Measurements from ENCODE around the gene SGCD. TPM values are rescaled to one million over a fixed set of nuclear protein-coding genes. Genes with fewer than 3 reads are reported as not detected.

Gene SGCD
- total RNA-seq, 3 donors from 2014 or later = 0.03 TPM; not detected in 2

DNA sequence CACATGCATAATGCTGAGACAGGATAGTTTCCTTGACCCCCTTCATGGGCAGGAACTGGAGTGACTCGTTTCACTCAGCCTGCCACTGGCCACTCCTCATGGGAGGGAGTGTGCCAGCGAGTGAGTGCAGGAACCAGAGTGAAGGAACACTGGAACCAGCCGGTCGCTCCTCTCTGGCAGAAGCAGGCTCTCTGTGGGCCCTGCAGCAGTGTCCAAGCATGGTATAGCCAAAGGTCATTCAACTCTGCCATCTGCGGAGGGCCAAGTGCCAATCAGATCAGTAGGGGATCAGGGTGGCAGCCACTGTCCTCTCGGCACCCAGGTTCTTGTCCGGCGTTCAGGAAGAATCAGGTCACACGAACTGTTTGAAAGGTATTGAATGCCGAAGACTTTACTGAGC is 353.9 kb downstream of the SGCD start:
- Mint-ChIP-seq H3K9me3 (no peaks in the 10 kb centered on the region), H3K27me3 (ENCODE audit: low read depth) (peaks cover 7% of the 10 kb centered on the region)
- DNase-seq = no peak

DNA sequence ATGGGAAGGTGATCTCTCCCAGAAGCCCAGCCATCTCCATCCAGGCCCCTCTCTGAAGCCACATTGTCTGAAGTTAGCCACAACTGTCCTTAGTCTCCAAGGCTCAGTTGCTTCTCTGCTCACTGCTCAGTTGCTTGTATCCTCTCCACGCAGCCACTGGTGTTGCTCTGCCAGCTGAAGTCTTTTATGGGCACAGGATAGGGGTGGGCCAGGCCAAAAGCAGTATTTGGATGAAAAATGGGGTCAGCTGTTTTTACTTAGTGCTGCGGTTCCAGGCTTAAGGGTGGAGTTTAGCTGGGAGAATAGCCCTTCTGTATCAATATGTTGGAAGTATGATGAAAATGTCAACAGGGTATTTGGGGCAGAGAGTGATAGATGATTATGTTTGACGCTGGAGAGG is 354.3 kb downstream of the SGCD start:
- peaks cover 7% of the 10 kb centered on the region for H3K27me3 Mint-ChIP-seq (ENCODE audit: low read depth)
- H3K4me1 Mint-ChIP-seq (ENCODE audit: low read depth) = peaks cover 2% of the 10 kb centered on the region

More for the DNA sequence above, 353.9 kb downstream of the SGCD start:
- Mint-ChIP-seq H3K4me1 (ENCODE audit: low read depth) (peaks cover 2% of the 10 kb centered on the region), H3K4me3 (no peak overlapping the region), H3K36me3 (ENCODE audit: insufficient read depth) (no peaks in the 10 kb centered on the region)
- ATAC-seq = no peak

DNA sequence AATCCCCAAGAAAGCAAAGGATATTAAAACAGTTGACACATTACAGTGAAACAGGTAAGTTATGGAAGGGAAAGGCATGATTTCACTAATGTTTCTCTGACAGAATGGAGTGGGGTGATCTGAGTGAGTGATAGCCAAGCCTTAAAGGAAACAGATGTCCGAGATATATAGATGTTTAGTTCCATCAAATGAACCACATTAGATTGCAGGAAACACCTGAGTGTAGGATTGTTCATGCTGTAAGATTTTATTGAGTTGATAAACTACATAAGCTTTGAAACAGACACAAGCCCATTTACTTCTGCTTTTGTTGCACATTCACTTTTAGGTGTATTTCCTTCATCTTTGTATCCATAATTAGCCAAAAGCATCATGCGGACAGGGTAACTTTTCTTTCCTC is 356.0 kb downstream of the SGCD start:
- no peaks in the 10 kb centered on the region for H3K36me3 Mint-ChIP-seq (ENCODE audit: insufficient read depth)
- no peak overlapping the region for H3K4me3 Mint-ChIP-seq
- no peak for ATAC-seq
- peaks cover 2% of the 10 kb centered on the region for H3K4me1 Mint-ChIP-seq (ENCODE audit: low read depth)
- H3K9me3 Mint-ChIP-seq = no peaks in the 10 kb centered on the region
- peaks cover 15% of the 10 kb centered on the region for H3K27me3 Mint-ChIP-seq (ENCODE audit: low read depth)
- DNase-seq = no peak

More for the DNA sequence above, 354.3 kb downstream of the SGCD start:
- no peaks in the 10 kb centered on the region for H3K9me3 Mint-ChIP-seq
- H3K4me3 Mint-ChIP-seq = no peak overlapping the region
- no peak for DNase-seq
- H3K36me3 Mint-ChIP-seq (ENCODE audit: insufficient read depth) = no peaks in the 10 kb centered on the region
- ATAC-seq = no peak

DNA sequence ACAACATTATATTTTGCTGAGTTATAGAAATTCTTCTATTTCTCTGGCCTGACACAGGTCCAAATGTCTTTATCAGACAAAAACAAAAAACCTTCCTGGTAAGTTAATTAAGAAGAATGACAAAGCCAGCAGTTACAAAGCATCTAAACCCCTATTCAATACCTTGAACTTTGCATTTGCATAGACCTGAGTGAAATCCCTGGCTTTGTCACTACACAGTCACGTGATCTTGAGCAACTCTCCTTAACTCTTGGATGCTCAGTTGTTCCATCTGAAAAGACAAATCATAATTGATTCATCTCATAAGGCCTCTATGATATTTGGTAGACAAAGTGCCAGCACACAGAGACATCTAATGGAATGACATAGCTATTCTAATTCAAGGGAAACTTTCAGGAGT is 356.5 kb downstream of the SGCD start:
- peaks cover 20% of the 10 kb centered on the region for H3K27me3 Mint-ChIP-seq (ENCODE audit: low read depth)
- peaks cover 2% of the 10 kb centered on the region for H3K4me1 Mint-ChIP-seq (ENCODE audit: low read depth)
- H3K36me3 Mint-ChIP-seq (ENCODE audit: insufficient read depth) = no peaks in the 10 kb centered on the region
- no peak for ATAC-seq
- no peak for DNase-seq
- H3K9me3 Mint-ChIP-seq = no peaks in the 10 kb centered on the region
- H3K4me3 Mint-ChIP-seq = no peak overlapping the region

DNA sequence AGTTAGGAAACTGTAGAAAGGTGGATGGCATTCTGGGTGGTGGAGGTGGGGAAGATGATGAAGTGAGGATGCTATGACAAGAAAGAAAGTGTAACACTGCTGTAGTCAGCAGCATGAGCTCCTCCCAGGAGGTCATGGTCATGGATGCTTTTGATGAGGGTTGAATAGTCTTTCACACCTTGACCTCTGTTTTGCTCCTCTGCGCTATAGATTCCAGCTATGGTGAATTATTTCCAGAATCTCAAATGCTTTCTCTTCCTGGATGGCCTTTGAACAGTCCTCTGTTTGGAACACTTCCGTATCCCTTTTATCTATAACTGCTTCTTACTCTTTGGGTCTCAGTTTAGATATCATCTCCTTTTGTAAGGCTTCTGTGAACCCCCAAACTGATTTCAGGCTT is 357.3 kb downstream of the SGCD start:
- no peak for ATAC-seq
- Mint-ChIP-seq H3K36me3 (ENCODE audit: insufficient read depth) (no peaks in the 10 kb centered on the region), H3K27me3 (ENCODE audit: low read depth) (peaks cover 23% of the 10 kb centered on the region), H3K9me3 (no peaks in the 10 kb centered on the region), H3K4me1 (ENCODE audit: low read depth) (peaks cover 2% of the 10 kb centered on the region), H3K4me3 (no peak overlapping the region)
- DNase-seq = no peak

DNA sequence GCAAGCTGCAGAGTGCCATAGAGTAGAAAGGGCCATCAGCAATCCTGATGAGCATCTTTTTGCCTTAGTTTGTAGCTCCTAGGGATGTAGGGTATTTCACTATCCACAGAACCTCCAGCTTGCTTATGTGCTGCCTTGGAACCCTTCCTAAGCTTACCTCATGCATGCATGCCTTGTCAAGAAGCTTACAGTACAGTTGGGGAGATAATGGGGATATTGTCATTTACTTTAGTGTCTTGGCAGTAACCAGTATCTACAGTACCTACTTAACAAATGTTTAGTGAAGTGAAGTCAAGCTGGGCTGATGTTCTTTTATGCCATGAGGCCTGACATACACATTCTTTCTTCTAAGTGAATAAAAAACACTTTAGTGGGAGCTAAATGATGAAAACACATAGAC is 358.5 kb downstream of the SGCD start:
- Mint-ChIP-seq H3K4me3 (no peak overlapping the region), H3K36me3 (ENCODE audit: insufficient read depth) (no peaks in the 10 kb centered on the region), H3K9me3 (no peaks in the 10 kb centered on the region), H3K27me3 (ENCODE audit: low read depth) (peaks cover 31% of the 10 kb centered on the region), H3K4me1 (ENCODE audit: low read depth) (peaks cover 2% of the 10 kb centered on the region)
- DNase-seq (no peak), ATAC-seq (no peak)

DNA sequence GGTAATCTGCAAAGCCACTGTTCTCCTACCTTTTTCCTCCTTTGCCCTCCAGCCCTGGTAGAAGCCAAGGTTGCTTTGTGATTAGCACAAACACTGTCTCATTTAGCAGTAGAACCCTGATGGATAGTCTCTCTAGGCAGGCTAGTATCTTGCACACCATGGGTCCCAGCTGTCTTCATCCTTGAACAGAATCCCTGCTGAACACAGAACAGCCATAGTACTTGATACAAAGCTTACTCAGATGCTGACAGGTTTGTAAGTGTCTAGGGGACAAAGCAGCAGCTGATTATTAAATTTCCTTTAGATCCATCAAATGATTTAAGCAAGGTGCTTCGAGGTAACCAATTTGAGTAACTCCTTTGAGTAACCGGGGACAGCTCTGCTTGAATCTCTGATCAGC is 359.4 kb downstream of the SGCD start:
- no peak for ATAC-seq
- H3K9me3 Mint-ChIP-seq = no peaks in the 10 kb centered on the region

DNA sequence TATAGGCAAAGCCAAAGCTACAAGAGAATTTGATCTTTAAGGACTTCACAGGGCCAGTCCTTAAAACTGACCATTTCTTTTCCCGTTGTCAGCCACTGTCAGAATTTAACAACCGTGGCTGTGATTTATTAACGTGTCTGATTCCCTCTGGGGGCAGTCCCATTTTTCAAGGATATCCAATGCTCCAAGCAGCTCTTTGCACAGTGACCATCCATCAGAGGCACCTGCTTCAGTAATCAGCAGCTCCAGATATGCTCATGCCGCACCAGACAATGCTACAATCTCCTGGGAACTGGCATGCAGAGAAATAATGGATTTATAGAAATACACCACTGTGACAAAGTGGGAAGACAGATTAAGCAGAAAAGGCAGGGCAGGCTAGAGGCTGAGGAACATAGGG is 359.8 kb downstream of the SGCD start:
- Mint-ChIP-seq H3K36me3 (ENCODE audit: insufficient read depth) (no peaks in the 10 kb centered on the region), H3K9me3 (no peaks in the 10 kb centered on the region), H3K27me3 (ENCODE audit: low read depth) (peaks cover 33% of the 10 kb centered on the region), H3K4me1 (ENCODE audit: low read depth) (peaks cover 2% of the 10 kb centered on the region), H3K4me3 (no peak overlapping the region)
- ATAC-seq (no peak), DNase-seq (no peak)

More for the DNA sequence above, 359.4 kb downstream of the SGCD start:
- Mint-ChIP-seq H3K36me3 (ENCODE audit: insufficient read depth) (no peaks in the 10 kb centered on the region), H3K4me1 (ENCODE audit: low read depth) (peaks cover 2% of the 10 kb centered on the region), H3K4me3 (no peak overlapping the region), H3K27me3 (ENCODE audit: low read depth) (peaks cover 33% of the 10 kb centered on the region)
- DNase-seq = no peak

DNA sequence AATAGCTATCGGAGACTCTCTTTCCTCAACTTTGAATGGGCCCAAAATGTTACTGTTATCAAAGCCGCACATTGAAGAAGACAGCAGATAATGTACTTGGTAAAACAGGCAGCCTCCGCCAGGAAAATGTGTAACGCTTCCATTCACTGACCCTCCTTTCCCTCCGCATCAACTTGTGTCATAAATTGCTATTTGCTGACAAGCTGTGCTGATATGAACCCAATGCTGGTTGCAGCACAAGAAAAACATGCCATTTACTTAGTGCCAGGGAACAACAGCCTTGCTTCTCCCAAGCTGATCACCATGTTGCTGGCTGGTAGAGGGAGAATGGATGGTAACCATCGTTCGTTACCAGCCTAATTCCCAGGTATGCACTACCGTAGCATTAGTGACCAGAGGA is 360.6 kb downstream of the SGCD start:
- Mint-ChIP-seq H3K9me3 (no peaks in the 10 kb centered on the region), H3K27me3 (ENCODE audit: low read depth) (peaks cover 30% of the 10 kb centered on the region)

DNA sequence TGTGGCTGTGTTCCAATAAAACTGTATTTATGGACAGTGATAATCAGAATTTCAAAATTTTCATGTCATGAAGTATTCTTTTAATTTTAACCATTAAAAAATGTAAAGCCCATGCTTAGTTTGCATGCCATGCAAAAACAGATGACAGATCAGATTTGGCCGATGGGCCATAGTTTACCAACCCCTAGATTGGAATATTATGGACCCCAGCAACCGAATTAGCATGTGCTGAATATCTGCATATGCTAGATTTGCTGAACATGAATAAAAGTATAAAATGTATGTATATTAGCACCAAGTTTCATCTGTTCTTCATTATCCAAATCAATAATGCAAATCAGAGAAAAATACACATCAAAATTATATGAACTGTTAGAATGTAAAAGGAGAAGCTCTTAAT is 364.6 kb downstream of the SGCD start:
- Mint-ChIP-seq H3K9me3 (no peaks in the 10 kb centered on the region), H3K36me3 (ENCODE audit: insufficient read depth) (no peaks in the 10 kb centered on the region), H3K27me3 (ENCODE audit: low read depth) (peaks cover 30% of the 10 kb centered on the region), H3K4me1 (ENCODE audit: low read depth) (no peaks in the 10 kb centered on the region), H3K4me3 (no peak overlapping the region)
- DNase-seq (no peak), ATAC-seq (no peak)

More for the DNA sequence above, 360.6 kb downstream of the SGCD start:
- ATAC-seq (no peak), DNase-seq (no peak)
- Mint-ChIP-seq H3K36me3 (ENCODE audit: insufficient read depth) (no peaks in the 10 kb centered on the region), H3K4me1 (ENCODE audit: low read depth) (peaks cover 2% of the 10 kb centered on the region), H3K4me3 (no peak overlapping the region)

DNA sequence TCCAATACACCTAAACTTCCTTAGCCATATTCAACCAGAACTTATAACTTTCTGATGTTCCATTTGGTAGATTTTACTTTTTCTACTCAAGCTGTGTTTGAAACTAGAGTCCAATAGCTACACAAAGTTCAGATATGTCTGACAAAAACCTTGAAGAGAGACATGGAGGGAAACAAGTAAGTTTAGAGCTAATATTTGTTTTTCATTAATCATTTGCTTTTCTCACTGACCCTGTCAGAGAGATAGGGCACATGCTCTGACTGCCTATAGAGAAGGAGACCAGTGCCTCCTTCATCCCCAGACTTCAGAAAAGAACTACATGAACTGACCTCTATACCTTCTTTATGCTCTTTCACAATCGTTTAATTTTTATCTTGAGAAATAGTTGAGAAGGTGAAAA is 366.1 kb downstream of the SGCD start:
- no peaks in the 10 kb centered on the region for H3K4me1 Mint-ChIP-seq (ENCODE audit: low read depth)
- H3K36me3 Mint-ChIP-seq (ENCODE audit: insufficient read depth) = no peaks in the 10 kb centered on the region
- peaks cover 22% of the 10 kb centered on the region for H3K27me3 Mint-ChIP-seq (ENCODE audit: low read depth)
- ATAC-seq (no peak), DNase-seq (no peak)
- no peaks in the 10 kb centered on the region for H3K9me3 Mint-ChIP-seq
- no peak overlapping the region for H3K4me3 Mint-ChIP-seq

DNA sequence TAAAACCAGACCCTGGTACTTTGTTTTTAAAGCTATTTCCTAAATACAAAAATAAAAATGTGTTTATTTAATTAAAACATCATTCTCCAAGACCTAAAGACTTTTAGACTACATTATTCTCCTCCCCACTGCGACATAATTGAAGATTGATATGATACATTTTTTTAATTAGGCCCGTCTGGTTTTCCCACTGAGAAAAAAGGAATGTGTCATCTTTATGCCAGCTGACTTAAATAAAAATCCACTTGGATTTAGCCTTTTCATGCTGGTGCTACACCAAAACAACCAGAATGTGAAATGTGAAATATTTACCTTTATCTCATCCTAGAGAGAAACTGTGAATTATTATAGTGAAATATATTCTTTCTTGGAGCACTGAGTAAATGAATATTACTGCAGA is 367.6 kb downstream of the SGCD start:
- Mint-ChIP-seq H3K4me3 (no peak overlapping the region), H3K9me3 (no peaks in the 10 kb centered on the region), H3K4me1 (ENCODE audit: low read depth) (no peaks in the 10 kb centered on the region), H3K27me3 (ENCODE audit: low read depth) (peaks cover 11% of the 10 kb centered on the region), H3K36me3 (ENCODE audit: insufficient read depth) (no peaks in the 10 kb centered on the region)
- no peak for ATAC-seq
- DNase-seq = no peak

DNA sequence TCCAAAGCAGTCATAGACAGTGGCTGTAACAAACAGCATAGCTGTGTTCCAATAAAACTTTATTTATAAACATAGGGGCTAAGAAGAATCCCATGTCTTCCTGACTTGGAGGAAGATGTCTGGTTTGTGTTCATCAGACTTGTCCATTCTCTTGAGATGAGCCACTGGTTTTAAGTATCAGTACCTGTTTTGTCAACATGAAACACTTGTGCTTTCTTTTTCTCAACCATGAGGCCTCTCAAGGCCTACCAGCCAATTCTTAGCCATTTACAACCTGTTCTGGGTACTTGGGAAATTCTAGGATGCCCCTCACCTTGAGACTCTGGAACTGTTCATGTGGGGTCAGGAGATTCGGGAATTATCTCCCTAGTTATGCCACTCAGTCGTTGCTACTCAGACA is 368.8 kb downstream of the SGCD start:
- ATAC-seq = no peak
- no peak for DNase-seq
- Mint-ChIP-seq H3K9me3 (no peaks in the 10 kb centered on the region), H3K36me3 (ENCODE audit: insufficient read depth) (no peaks in the 10 kb centered on the region), H3K4me1 (ENCODE audit: low read depth) (no peaks in the 10 kb centered on the region), H3K27me3 (ENCODE audit: low read depth) (peaks cover 8% of the 10 kb centered on the region), H3K4me3 (no peak overlapping the region)

DNA sequence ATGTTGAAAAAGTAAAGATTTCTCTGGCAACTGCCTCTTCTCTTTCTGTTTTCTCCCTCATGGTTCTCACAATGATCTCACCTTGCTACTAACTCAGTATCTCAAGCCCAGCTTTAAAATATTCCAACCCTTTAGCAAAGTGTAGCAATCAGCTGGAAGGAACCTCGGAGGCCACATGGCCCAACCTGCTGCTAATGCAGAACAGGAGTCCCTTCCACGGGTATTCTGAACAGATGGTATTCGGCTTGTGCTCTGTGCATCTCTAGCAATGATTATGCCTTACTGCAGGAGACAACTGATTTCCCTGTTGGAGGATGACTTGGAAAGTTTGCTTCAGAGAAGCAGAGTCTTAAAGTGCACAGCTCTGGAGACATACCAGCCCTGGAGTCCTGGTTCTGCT is 371.4 kb downstream of the SGCD start:
- Mint-ChIP-seq H3K36me3 (ENCODE audit: insufficient read depth) (no peaks in the 10 kb centered on the region), H3K27me3 (ENCODE audit: low read depth) (peaks cover 4% of the 10 kb centered on the region), H3K4me3 (no peak overlapping the region), H3K4me1 (ENCODE audit: low read depth) (no peaks in the 10 kb centered on the region), H3K9me3 (no peaks in the 10 kb centered on the region)
- DNase-seq (no peak), ATAC-seq (no peak)

DNA sequence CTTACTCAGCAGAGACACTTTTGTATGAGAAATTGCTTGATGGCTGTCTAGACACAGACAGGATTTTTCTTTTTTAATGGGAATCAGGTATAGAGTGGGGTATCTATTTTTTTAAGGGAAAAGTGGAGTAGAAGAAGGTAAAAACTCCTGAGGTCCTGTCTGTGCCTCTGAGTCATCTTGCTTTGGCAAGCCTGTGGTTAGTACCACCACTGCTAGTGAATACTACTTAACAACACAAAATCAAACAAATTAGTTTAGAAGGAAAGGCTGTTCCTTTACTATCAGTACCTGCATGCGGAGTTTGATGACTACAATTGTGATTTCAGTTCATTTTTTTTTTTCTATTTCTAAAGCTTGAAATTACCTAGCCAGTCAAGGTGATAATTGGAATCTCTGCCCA is 372.2 kb downstream of the SGCD start:
- Mint-ChIP-seq H3K9me3 (no peaks in the 10 kb centered on the region), H3K36me3 (ENCODE audit: insufficient read depth) (no peaks in the 10 kb centered on the region), H3K4me1 (ENCODE audit: low read depth) (no peaks in the 10 kb centered on the region), H3K4me3 (no peak overlapping the region), H3K27me3 (ENCODE audit: low read depth) (peaks cover 7% of the 10 kb centered on the region)
- ATAC-seq (no peak), DNase-seq (no peak)

DNA sequence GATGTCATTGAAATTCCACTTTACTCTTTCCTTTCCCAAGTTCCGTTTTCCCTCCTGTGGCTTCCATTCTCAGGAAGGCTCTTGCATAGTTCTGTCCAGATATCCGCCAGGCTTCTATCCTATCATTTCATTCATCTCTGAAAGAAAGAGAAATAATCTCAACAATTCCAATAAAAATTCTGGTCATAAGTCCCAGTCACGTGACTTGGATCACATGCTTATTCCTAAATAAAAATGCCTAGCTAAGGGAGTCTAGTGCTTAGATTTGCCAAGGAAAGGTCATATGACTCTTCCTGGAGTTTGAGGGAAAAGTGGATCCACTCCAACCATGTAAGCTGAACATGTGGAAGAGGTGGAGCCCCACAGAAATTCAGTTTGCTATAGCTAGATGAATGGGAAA is 377.2 kb downstream of the SGCD start:
- DNase-seq (no peak), ATAC-seq (no peak)
- no peak overlapping the region for H3K4me3 Mint-ChIP-seq
- H3K27me3 Mint-ChIP-seq (ENCODE audit: low read depth) = peaks cover 8% of the 10 kb centered on the region
- H3K36me3 Mint-ChIP-seq (ENCODE audit: insufficient read depth) = no peaks in the 10 kb centered on the region
- H3K9me3 Mint-ChIP-seq = no peaks in the 10 kb centered on the region
- H3K4me1 Mint-ChIP-seq (ENCODE audit: low read depth) = no peaks in the 10 kb centered on the region
